Vagina (tissue), 2 donors: ENCODE results near the gene PXDN. TPM values are rescaled to one million over a fixed set of nuclear protein-coding genes. Genes with fewer than 3 reads are reported as not detected.

Source experiments
- DNase-seq, 2 donors: peaks; one replicate each; pipeline ENCODE4 v3.0.0-alpha.2; 2017; ENCODE audit errors: extremely low spot score in 2 of 2
- H3K27ac ChIP-seq: fragments of 200-600 bp; sonication (generic); one replicate; pipeline ENCODE4 v1.5.1; 2019
- H3K27me3 ChIP-seq: fragments of 200-600 bp; sonication (generic); one replicate; pipeline ENCODE4 v1.5.1; 2019
- H3K36me3 ChIP-seq, 2 donors: fragments of 200-600 bp; sonication (generic); one replicate each; pipeline ENCODE4 v1.5.1; 2017 to 2019
- H3K4me1 ChIP-seq: fragments of 200-600 bp; sonication (generic); one replicate; pipeline ENCODE4 v1.5.1; 2019
- H3K4me3 ChIP-seq, 2 donors: fragments of 200-600 bp; sonication (generic); 1 replicate in 1 of 2; 2 replicates in 1 of 2; pipeline ENCODE4 v1.5.1; 2016 to 2019
- H3K9me3 ChIP-seq: fragments of 200-600 bp; sonication (generic); one replicate; pipeline ENCODE4 v1.5.1; 2019
- POLR2A ChIP-seq, 2 donors: fragments of 450-650 bp; IDR thresholded peaks; one replicate each; pipeline ENCODE4 v1.6.1; 2017; ENCODE audit warnings: antibody characterized with exemption in 2 of 2, mild to moderate bottlenecking in 2 of 2, moderate library complexity in 2 of 2
- POLR2AphosphoS5 ChIP-seq, 2 donors: sonication (generic); formaldehyde crosslinking; IDR thresholded peaks; one replicate each; pipeline ENCODE4 v1.9.0; 2017; ENCODE audit warnings: antibody characterized with exemption in 2 of 2, mild to moderate bottlenecking in 2 of 2, low read depth in 1 of 2; ENCODE audit not compliant: insufficient read depth in 1 of 2
- intact Hi-C: fragments of 100-400 bp; cut with DNase I; formaldehyde crosslinking; loops from one replicate; pipeline ENCODE4 v1.15.1; 2023
- total RNA-seq: library from RNA; depleted of rRNA; stranded (reverse); fragments of >200 nt; gene quantifications from one replicate; pipeline ENCODE4 v1.2.3, GENCODE V29; 2016
- TF ChIP-seq, protein P1 (sequence below), 3 experiments: fragments of 450-650 bp in 2 of 3; fragments of 200-600 bp in 1 of 3; sonication (generic) in 1 of 3; IDR thresholded peaks; one replicate each; pipeline ENCODE4 v1.5.1; 2017 to 2019; ENCODE audit warnings: antibody characterized with exemption in 3 of 3, mild to moderate bottlenecking in 2 of 3, moderate library complexity in 2 of 3

The PXDN gene
- total RNA-seq, 1 donor from 2014 or later: 33.6 TPM

DNA sequence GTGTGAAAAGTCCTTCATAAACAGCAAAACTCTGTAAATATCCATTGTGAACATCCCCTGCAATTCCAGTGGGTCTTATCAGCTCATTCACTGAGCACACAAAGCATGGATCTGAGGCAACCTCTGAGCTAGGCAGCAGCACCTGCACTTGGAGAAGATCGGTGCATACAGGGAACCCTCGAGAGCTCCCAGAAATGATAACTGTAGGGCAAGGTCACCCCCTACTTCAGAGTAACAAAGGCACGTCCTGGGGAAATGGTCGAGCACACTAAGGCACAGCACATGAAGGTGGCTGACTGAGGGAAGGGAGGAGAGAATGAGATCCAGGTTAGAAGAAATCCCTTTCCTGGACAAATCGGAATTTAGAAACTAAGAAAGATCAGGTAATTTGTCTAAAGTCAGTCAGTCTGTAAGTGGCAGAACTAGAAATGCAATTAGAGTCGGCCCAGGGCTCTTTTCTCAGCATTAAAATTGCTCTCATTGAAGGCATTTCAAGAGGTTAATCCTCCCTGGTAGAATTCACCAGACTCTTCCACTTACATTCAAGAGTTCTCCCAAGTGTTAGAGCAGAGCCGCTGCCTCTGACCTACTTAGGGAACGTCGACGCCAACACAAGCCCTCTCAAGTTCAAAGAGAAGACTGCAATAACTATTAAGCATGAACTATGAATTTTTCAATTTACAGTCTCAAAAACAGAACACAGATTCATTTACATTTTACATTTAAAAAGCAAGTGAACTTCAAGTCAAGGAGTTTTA, 45.9 kb downstream of the PXDN start:
- H3K4me1 ChIP-seq: no peaks in the 10 kb centered on the region
- intact Hi-C loops: no loop called here
- H3K4me3 ChIP-seq: no peak overlapping the region
- no peak for DNase-seq
- no peaks in the 10 kb centered on the region for H3K9me3 ChIP-seq
- no peak overlapping the region for H3K27ac ChIP-seq
- no peaks in the 10 kb centered on the region for H3K36me3 ChIP-seq
- TF ChIP-seq POLR2A (IDR thresholded peaks at IDR 0.05): no peak
- TF ChIP-seq, protein P1, sequence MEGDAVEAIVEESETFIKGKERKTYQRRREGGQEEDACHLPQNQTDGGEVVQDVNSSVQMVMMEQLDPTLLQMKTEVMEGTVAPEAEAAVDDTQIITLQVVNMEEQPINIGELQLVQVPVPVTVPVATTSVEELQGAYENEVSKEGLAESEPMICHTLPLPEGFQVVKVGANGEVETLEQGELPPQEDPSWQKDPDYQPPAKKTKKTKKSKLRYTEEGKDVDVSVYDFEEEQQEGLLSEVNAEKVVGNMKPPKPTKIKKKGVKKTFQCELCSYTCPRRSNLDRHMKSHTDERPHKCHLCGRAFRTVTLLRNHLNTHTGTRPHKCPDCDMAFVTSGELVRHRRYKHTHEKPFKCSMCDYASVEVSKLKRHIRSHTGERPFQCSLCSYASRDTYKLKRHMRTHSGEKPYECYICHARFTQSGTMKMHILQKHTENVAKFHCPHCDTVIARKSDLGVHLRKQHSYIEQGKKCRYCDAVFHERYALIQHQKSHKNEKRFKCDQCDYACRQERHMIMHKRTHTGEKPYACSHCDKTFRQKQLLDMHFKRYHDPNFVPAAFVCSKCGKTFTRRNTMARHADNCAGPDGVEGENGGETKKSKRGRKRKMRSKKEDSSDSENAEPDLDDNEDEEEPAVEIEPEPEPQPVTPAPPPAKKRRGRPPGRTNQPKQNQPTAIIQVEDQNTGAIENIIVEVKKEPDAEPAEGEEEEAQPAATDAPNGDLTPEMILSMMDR (IDR thresholded peaks at IDR 0.05): no peak
- TF ChIP-seq POLR2AphosphoS5 (IDR thresholded peaks at IDR 0.05; ENCODE audit: insufficient read depth in 1 of 2, low read depth in 1 of 2): no peak
- no peaks in the 10 kb centered on the region for H3K27me3 ChIP-seq

DNA sequence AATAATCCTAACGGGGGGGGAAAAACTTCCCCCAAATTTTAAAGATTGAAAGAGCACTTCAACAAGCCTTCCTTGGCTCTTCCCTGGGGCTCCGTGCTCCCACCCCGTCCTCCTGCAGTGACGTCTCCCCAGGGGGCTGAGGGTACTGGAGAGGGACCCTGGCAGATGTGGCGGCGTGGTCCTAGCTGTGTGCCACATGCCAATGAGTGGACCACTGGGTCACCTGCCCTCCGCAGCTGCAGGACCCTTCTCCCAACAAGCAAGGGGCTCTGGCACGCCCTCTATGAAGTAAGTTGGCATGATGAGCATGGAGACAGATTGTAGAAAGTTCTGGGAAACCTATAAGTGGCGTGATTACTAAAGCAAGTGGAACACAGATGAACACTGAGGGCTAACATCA, 46.7 kb downstream of the PXDN start:
- Histone ChIP-seq H3K27ac (no peak overlapping the region), H3K4me1 (no peaks in the 10 kb centered on the region), H3K27me3 (no peaks in the 10 kb centered on the region), H3K36me3 (no peaks in the 10 kb centered on the region), H3K9me3 (no peaks in the 10 kb centered on the region), H3K4me3 (no peak overlapping the region)
- intact Hi-C loops: no loop called here
- no peak for DNase-seq
- TF ChIP-seq, protein P1 (IDR thresholded peaks at IDR 0.05): no peak
- no peak for TF ChIP-seq POLR2A (IDR thresholded peaks at IDR 0.05)
- TF ChIP-seq POLR2AphosphoS5 (IDR thresholded peaks at IDR 0.05; ENCODE audit: insufficient read depth in 1 of 2, low read depth in 1 of 2): no peak

DNA sequence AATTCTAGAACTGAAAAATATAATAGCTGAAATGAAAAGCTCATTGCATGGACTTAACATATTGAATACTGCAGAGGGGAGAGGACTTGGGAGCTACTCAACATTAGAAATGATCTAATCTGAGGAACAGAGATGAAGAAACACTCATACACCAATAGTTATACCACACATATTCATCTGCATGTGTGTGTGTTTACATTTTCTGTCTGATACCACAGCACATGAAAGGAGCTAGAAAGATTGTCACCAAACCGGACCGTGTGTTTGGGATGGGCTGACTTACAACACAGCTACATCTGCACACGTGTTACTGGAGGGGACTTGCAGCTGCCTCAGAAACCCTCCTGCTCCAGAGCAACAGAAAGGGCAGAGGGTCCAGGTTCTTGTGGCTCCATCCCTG, 47.8 kb downstream of the PXDN start:
- no peaks in the 10 kb centered on the region for H3K4me1 ChIP-seq
- no peaks in the 10 kb centered on the region for H3K9me3 ChIP-seq
- intact Hi-C loops: no loop called here
- no peak overlapping the region for H3K27ac ChIP-seq
- H3K27me3 ChIP-seq: no peaks in the 10 kb centered on the region
- TF ChIP-seq, protein P1 (IDR thresholded peaks at IDR 0.05): no peak
- TF ChIP-seq POLR2AphosphoS5 (IDR thresholded peaks at IDR 0.05; ENCODE audit: insufficient read depth in 1 of 2, low read depth in 1 of 2) (no peak), POLR2A (IDR thresholded peaks at IDR 0.05) (no peak)
- H3K4me3 ChIP-seq: no peak overlapping the region
- no peak for DNase-seq
- no peaks in the 10 kb centered on the region for H3K36me3 ChIP-seq

DNA sequence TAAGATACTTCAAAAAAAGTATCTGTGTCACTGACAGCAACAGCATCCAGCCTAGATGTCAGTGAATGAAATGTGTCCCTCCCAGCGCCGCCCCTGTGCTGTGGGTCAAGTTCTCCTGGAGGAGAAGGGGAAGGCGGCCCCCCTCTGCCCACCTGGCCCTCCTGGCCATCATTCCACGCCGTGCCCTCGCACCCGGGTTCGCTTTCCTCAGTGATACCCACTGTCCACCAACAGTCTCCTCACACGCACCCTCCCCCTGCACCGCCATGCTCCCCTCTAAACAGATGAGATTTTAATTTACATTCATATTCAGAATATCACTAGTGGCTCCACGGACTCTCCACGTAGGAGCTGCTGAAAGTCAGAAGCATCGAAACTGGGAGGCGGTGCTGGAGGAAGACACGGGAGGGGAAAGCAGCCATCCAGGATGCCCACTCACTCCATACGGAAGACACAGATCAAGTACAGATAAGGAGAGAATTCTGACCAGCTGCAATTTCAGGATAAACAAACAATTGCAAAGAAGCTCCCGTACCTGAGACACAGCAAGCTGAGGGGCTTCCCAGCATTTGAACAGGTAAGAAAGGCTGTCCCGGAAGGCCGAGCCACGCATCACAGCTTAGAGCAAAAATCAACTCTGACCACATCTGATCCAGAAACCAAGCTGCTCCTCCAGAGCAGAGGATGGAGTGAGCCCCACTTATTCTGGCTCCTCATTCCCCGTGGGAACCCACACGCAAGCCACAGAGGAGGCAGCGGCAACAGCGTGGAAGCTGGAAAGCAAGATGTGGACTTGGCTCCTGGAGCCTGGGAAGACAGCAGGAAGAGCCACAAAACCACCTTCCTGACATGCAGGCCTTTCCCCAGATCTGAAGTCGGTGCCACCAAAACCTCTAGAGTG, 49.7 kb downstream of the PXDN start:
- H3K27me3 ChIP-seq: no peaks in the 10 kb centered on the region
- no peaks in the 10 kb centered on the region for H3K9me3 ChIP-seq
- no peaks in the 10 kb centered on the region for H3K36me3 ChIP-seq
- intact Hi-C loops: no loop called here
- no peak overlapping the region for H3K4me3 ChIP-seq
- TF ChIP-seq, protein P1 (IDR thresholded peaks at IDR 0.05): no peak
- TF ChIP-seq POLR2A (IDR thresholded peaks at IDR 0.05) (no peak), POLR2AphosphoS5 (IDR thresholded peaks at IDR 0.05; ENCODE audit: insufficient read depth in 1 of 2, low read depth in 1 of 2) (no peak)
- no peaks in the 10 kb centered on the region for H3K4me1 ChIP-seq
- no peak for DNase-seq
- H3K27ac ChIP-seq: no peak overlapping the region
